T-helper 2 cell treated with Interferon-gamma antibody and Interleukin-4, amounts not matched to agents 5 μg/mL and 100 μg/mL, for 36 hours (primary cell): ENCODE measurements around the gene SLC35E2B.
"Not testable (repeated sequence)": the region's sequence is repeated elsewhere in the genome, so short reads cannot be mapped to it uniquely, and the experiment has no call there.

Experiments
- DNase-seq: peaks from one replicate; pipeline ENCODE4 v3.0.0; 2021; ENCODE audit warnings: low spot score
- H3K27ac Mint-ChIP-seq: one replicate; pipeline ENCODE4 v1.8.0; 2021; ENCODE audit warnings: mild to moderate bottlenecking, mixed read lengths
- H3K27me3 Mint-ChIP-seq: one replicate; pipeline ENCODE4 v1.8.0; 2021; ENCODE audit warnings: low read depth, mixed read lengths
- H3K36me3 Mint-ChIP-seq: one replicate; pipeline ENCODE4 v1.8.0; 2021; ENCODE audit warnings: low read depth, mixed read lengths
- H3K4me1 Mint-ChIP-seq: one replicate; pipeline ENCODE4 v1.8.0; 2021; ENCODE audit warnings: low read depth, mixed read lengths
- H3K4me3 Mint-ChIP-seq: one replicate; pipeline ENCODE4 v1.8.0; 2022; ENCODE audit warnings: mild to moderate bottlenecking, moderate library complexity, mixed read lengths
- H3K9me3 Mint-ChIP-seq: one replicate; pipeline ENCODE4 v1.8.0; 2021; ENCODE audit warnings: mixed read lengths

SLC35E2B gene

GRCh38 chr1:1647567-1648241, 44.9 kb downstream of the SLC35E2B start:
- not testable (repeated sequence) for H3K4me3 Mint-ChIP-seq, H3K27ac Mint-ChIP-seq, DNase-seq, H3K9me3 Mint-ChIP-seq, H3K27me3 Mint-ChIP-seq, H3K4me1 Mint-ChIP-seq
- peaks cover 52% of the 10 kb centered on the region for H3K36me3 Mint-ChIP-seq

GRCh38 chr1:1646326-1646725, 46.3 kb downstream of the SLC35E2B start:
- H3K4me1 Mint-ChIP-seq, H3K27me3 Mint-ChIP-seq, H3K4me3 Mint-ChIP-seq, DNase-seq, H3K9me3 Mint-ChIP-seq, H3K27ac Mint-ChIP-seq: not testable (repeated sequence)
- H3K36me3 Mint-ChIP-seq: peaks cover 39% of the 10 kb centered on the region

- not testable (repeated sequence) for H3K27ac Mint-ChIP-seq
These were observed 51.7 kb downstream of the SLC35E2B start for GRCh38 chr1:1640711-1641461.

GRCh38 chr1:1640081-1640480, 52.5 kb downstream of the SLC35E2B start:
- H3K27me3 Mint-ChIP-seq, H3K4me1 Mint-ChIP-seq, H3K27ac Mint-ChIP-seq, H3K9me3 Mint-ChIP-seq, DNase-seq, H3K4me3 Mint-ChIP-seq, H3K36me3 Mint-ChIP-seq: not testable (repeated sequence)

More at GRCh38 chr1:1640711-1641461, 51.7 kb downstream of the SLC35E2B start:
- not testable (repeated sequence) for H3K27me3 Mint-ChIP-seq, H3K4me3 Mint-ChIP-seq, H3K9me3 Mint-ChIP-seq, DNase-seq, H3K36me3 Mint-ChIP-seq, H3K4me1 Mint-ChIP-seq

DNA sequence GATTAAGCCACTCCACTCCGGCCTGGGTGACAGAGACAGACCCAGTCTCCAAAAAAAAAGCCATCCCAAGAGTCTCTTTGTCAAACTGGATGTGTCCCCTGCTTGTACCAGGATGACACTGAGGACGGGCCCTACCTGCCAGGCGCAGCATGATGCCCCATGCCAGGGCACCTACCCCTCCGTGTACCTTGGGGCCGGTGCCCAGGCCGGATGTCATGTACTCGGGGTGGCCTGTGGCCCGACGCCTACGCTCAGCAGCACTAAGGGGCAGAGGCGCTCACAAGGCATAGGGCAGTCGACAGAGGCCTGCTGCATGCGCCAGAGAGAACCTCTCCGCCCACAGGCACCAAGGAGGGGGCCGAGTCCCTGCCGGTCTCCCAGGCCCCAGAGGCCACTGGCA, 53.2 kb downstream of the SLC35E2B start:
- not testable (repeated sequence) for H3K27me3 Mint-ChIP-seq, H3K4me3 Mint-ChIP-seq, H3K9me3 Mint-ChIP-seq, H3K36me3 Mint-ChIP-seq, DNase-seq, H3K27ac Mint-ChIP-seq, H3K4me1 Mint-ChIP-seq

DNA sequence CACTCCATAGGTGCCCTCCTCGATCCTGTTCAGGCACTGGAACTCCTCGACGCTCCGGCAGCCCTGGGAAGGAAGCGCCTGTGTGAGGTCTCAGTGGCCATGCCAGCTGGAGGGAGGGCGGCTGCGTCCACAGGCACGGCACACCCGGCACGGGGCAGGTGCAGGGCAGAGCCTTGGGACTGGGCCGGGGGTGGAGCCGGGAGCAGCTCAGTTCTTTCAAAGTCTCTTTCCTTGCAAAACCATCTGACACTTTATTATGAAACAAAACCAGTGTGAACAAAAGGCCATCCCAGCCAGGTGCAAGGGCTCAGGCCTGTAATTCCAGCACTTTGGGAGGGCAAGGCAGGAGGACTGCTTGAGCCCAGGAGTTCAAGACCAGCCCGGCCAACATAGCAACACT, 54.1 kb downstream of the SLC35E2B start:
- not testable (repeated sequence) for DNase-seq, H3K27me3 Mint-ChIP-seq, H3K36me3 Mint-ChIP-seq, H3K9me3 Mint-ChIP-seq, H3K4me3 Mint-ChIP-seq, H3K27ac Mint-ChIP-seq, H3K4me1 Mint-ChIP-seq

DNA sequence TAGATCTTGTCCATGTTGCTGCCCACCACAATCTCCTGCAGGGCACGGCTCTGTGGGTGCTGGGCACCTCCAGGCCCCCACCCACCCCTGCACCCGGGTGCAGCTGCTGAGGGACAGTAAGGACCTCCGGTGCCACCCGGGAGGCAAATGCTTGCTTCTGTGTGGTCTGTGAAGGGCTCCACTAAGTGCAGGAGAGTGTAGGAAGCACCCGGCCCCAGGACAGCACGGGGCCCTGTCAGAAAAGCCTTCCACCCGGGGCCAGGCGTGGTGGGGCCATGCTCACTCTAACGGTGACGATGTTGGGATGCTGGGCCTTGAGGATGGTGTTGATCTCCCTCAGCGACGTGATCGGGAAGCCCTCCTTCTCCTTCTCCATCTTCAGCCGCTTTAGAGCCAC, 55.1 kb downstream of the SLC35E2B start:
- H3K4me1 Mint-ChIP-seq, H3K4me3 Mint-ChIP-seq, H3K27me3 Mint-ChIP-seq, DNase-seq, H3K27ac Mint-ChIP-seq, H3K9me3 Mint-ChIP-seq, H3K36me3 Mint-ChIP-seq: not testable (repeated sequence)

GRCh38 chr1:1636621-1637478, 55.7 kb downstream of the SLC35E2B start:
- H3K4me3 Mint-ChIP-seq, H3K27me3 Mint-ChIP-seq, DNase-seq, H3K36me3 Mint-ChIP-seq, H3K9me3 Mint-ChIP-seq, H3K27ac Mint-ChIP-seq, H3K4me1 Mint-ChIP-seq: not testable (repeated sequence)

GRCh38 chr1:1634613-1635012, 58.0 kb downstream of the SLC35E2B start:
- DNase-seq: not testable (repeated sequence)

GRCh38 chr1:1633409-1633808, 59.2 kb downstream of the SLC35E2B start:
- not testable (repeated sequence) for H3K27ac Mint-ChIP-seq, H3K27me3 Mint-ChIP-seq, H3K4me3 Mint-ChIP-seq, H3K36me3 Mint-ChIP-seq, DNase-seq, H3K4me1 Mint-ChIP-seq, H3K9me3 Mint-ChIP-seq

More at GRCh38 chr1:1634613-1635012, 58.0 kb downstream of the SLC35E2B start:
- H3K36me3 Mint-ChIP-seq, H3K9me3 Mint-ChIP-seq, H3K27me3 Mint-ChIP-seq, H3K4me1 Mint-ChIP-seq, H3K27ac Mint-ChIP-seq, H3K4me3 Mint-ChIP-seq: not testable (repeated sequence)

DNA sequence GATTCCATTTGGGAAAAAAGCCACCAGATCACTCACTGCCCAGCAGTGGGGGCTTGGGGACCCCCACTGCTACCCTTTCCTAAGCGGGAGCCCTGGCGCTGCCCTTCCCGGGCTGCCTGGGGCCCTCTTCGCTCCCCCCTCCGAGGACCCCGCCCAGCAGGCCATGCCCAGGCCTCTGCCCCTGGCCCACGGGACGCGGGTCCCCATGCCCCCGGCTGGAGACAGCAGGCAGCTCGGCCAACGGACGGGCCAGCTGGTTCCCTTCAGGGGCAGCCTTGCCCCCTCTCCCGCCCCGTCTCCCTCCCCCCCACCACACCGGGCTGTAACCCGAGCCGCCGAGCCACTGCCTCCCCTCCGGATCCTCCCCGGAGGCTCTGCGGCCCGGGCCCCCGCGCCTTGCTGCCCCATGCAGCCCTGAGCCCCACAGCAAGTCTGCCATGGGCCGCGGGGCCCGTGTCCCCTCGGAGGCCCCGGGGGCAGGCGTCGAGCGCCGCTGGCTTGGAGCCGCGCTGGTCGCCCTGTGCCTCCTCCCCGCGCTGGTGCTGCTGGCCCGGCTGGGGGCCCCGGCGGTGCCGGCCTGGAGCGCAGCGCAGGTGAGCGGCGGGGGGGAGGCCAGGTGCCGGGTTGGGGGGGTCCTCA, 60.7 kb downstream of the SLC35E2B start, which contains the start of gene MMP23B:
MMP23B (plus strand) TSS at position 392 of the 639 bp plus-strand sequence; CDS start at position 438, 46 bp downstream.
- H3K4me3 Mint-ChIP-seq: no peak within 1 kb of the TSS

GRCh38 chr1:1630965-1631781, 61.4 kb downstream of the SLC35E2B start:
- peaks cover 4% of the 10 kb centered on the region for H3K27me3 Mint-ChIP-seq
- DNase-seq: no peak
- no peaks in the 10 kb centered on the region for H3K9me3 Mint-ChIP-seq
- H3K27ac Mint-ChIP-seq: peak overlapping the region; percentile 68
- H3K4me1 Mint-ChIP-seq: peaks cover 2% of the 10 kb centered on the region
- no peak overlapping the region for H3K4me3 Mint-ChIP-seq
- peaks cover 2% of the 10 kb centered on the region for H3K36me3 Mint-ChIP-seq

More for the DNA sequence above, 60.7 kb downstream of the SLC35E2B start, which contains the start of gene MMP23B:
- H3K4me1 Mint-ChIP-seq: peaks cover 2% of the 10 kb centered on the region
- peak within 1 kb of the TSS; percentile 68 for H3K27ac Mint-ChIP-seq
- H3K27me3 Mint-ChIP-seq: peaks cover 4% of the 10 kb centered on the region
- no peak for DNase-seq
- peaks cover 2% of the 10 kb centered on the region for H3K36me3 Mint-ChIP-seq
- no peaks in the 10 kb centered on the region for H3K9me3 Mint-ChIP-seq
